GM21526 (cell line): ENCODE measurements around the gene TMEM161A.
"Not testable (repeated sequence)": the region's sequence is repeated elsewhere in the genome, so short reads cannot be mapped to it uniquely, and the experiment has no call there.

ENCODE experiments used
- ATAC-seq: cut with Tn5 transposase; IDR thresholded peaks from one replicate; pipeline ENCODE4 v1.9.1; 2021; ENCODE audit warnings: moderate library complexity; ENCODE audit not compliant: unreplicated experiment, low FRiP score

Gene TMEM161A

DNA sequence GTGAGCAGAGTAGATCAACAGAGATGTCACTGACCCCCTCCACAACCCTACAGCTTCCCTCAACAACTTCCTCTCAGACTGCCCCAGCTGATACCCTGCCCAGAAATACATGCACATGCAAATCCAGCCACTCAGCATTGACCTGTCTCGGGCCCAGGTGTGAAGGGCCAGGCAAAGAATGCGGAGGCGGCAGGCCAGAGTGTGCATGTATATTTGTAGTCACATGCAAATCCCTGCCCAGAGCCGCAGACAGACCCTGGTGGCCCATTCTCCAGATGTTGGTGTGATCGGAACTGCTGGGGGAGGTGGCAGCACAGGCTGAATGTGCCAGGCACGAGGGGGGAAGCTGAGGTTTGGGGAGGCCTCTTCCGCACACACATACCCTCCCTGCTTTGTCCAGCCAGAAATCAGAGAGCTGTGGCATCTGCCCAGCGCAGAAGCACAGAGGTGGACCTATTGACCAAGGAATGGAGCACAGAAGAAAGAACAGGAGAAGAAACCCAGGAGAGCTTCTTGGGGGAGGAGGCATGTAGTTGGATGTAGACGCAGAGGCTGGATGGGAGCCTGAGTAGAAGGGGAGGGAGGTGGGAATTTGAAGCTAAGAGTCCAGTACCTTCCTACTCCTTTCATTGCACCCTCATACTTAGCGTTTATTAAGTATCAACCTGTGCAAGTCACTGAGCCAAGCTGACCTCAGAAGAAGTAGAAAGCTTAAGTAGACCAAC is 17.4 kb upstream of the TMEM161A start:
- ATAC-seq, result no peak

GRCh38 chr19:19154768-19155494 is 16.7 kb upstream of the TMEM161A start:
- ATAC-seq, result no peak

GRCh38 chr19:19152668-19153384 is 14.5 kb upstream of the TMEM161A start:
- no peak for ATAC-seq

GRCh38 chr19:19151418-19151817 is 13.1 kb upstream of the TMEM161A start:
- ATAC-seq, result no peak

- no peak for ATAC-seq
These were observed 11.2 kb upstream of the TMEM161A start for GRCh38 chr19:19149435-19149834.

GRCh38 chr19:19148504-19148903 is 10.2 kb upstream of the TMEM161A start:
- ATAC-seq, result not testable (repeated sequence)

GRCh38 chr19:19147344-19147743 is 9.1 kb upstream of the TMEM161A start:
- no peak for ATAC-seq

GRCh38 chr19:19146865-19147264 is 8.6 kb upstream of the TMEM161A start:
- no peak for ATAC-seq

DNA sequence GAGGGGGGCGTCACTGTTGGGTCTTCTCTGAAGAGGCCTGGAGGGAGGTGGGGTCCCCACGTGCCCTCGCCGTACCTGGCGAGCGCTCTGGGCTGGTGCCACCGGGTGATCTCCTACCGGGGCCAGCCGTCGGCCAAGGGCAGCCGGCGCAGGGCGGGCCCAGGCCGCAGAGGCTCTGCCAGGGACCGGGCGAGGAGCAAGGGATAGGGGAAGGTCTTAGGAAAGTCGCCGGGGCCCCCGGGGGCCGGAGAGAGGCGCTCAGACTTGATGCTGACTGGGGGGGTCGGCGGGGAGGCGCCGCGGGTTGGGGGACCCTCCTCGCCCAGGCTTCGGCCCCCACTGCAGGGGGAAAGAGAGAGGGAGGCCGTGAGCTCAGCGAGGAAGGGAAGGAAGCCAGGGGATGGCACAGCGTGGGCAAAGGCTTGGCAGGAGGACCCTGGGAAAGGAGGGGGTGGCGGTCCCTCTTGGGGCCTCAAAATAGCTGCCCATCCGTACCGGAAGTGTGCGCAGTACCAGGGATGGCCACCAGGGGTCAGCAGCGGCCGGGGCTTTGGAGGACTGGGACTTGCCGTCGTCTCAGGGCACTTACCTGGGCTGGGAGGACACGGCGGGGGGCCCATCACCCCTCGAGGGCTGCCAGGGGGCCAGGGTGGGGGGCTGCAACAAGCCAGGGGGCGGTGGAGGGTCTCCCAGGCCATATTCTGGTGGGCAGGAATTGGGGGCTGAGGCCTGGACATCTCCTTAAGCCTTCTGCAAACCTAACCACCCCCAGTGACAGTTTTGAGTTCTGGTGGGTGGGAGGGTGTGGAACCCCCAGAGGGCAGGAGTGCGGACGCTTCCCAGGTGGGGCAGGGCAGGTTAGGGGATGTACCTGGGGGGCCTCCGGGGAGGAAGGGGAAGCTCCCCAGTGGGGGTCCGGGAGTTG is 7.7 kb upstream of the TMEM161A start:
- no peak for ATAC-seq

DNA sequence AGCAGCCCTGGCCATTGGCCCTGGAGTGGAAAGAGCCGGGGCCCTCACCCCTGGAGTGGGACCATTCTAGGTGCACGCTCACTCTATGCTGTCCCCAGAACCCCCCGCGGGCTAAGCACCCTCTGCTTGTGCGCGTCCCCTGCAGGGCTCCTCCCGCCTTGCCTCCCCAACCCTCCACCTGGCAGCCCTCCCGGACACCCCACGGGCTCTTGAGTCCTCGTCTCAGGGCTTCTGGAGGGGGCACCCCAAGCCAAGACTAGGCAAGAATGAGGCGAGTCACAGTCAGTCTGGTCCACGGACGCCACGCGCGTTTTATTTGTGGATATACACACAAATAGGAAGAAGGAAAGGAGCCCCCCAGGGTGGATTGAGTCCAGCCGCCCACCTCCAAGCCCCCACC is 7.0 kb upstream of the TMEM161A start:
- no peak for ATAC-seq

GRCh38 chr19:19142347-19142746 is 4.1 kb upstream of the TMEM161A start:
- ATAC-seq, result no peak

DNA sequence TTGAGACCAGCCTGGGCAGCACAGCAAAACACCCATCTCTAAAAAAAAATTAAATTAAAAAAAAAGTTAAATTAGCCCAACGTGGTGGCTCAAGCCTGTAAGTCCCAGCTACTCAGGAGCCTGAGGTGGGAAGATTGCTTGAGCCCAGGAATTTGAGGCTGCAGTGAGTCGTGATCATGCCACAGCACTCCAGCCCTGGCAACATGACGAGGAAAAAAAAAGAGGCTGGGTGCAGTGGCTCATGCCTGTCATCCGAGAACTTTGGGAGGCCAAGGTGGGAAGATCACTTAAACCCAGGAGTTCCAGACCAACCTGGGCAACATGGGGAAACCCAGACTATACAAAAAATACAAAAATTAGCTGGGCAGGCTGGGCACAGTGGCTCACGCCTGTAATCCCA is 2.2 kb upstream of the TMEM161A start:
- no peak for ATAC-seq

- no peak for ATAC-seq
These were observed 1.6 kb upstream of the TMEM161A start for GRCh38 chr19:19139876-19140229.

GRCh38 chr19:19137556-19138108 is 646 bp downstream of the TMEM161A start:
- no peak for ATAC-seq

GRCh38 chr19:19135713-19136112 is 2.6 kb downstream of the TMEM161A start:
- ATAC-seq, result not testable (repeated sequence)

GRCh38 chr19:19134687-19135158 is 3.6 kb downstream of the TMEM161A start:
- no peak for ATAC-seq

DNA sequence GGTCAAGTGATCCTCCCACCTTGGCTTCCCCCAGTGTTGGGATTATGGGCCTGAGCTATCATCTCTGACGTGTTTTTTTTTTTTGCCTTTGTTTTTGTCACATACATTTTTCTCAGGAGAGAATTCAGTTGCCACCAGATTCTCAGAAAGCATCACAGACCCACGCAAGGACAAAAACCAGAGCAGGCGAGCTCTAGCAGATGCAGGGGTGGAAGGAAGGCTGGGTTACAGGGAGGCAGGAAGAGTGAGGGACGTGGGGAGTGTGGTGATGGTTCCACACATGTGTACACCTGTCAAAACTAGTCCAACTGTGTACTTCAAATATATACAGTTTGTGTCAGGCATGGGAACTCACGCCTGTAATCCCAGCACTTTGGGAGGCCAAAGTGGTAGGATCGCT is 4.3 kb downstream of the TMEM161A start:
- ATAC-seq, result no peak

GRCh38 chr19:19132912-19133311 is 5.4 kb downstream of the TMEM161A start:
- ATAC-seq, result no peak

DNA sequence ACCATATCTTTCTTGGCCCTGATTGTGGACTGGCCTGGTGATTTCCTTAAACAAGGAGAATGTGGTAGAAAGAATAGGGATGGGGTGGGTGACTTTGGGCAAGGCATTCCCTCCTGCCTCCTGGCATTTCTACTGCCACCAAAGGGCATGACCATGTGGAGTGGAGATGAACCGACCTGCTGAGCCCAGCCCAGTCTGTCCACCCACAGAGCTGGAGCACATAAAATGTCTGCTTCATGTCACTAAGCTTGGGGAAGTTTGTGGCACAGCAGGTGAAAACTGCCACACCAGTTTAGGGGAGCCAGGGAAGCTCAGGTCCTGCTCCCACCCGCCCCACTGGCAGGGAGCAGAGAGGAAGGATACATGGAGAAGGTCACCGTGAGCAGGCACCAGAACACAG is 6.3 kb downstream of the TMEM161A start:
- no peak for ATAC-seq

DNA sequence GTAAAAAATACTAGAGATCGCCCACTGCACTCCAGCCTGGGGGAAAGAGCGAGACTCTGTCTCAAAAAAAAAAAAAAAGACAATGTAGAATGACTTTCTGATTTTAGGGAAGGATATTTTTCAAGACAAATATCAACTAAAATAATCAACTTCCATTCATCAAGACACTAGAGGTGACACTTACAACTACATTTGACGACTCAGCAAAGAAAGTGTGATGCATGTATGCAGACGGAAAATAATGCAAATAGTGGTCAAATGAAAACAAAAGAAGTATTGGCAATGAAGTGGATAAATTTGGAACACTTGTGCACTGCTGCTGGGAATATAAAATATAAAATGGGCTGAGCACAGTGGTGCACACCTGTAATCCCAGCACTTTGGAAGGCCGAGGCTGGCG is 12.2 kb downstream of the TMEM161A start:
- ATAC-seq, result no peak
